ENCODE results near the gene GPD1L.

The GPD1L gene

GRCh38 chr3:32136703-32137102 lies 30.3 kb downstream of the GPD1L start:
- Histone ChIP-seq H3K27me3 (no peaks in the 10 kb centered on the region), H3K9me3 (no peaks in the 10 kb centered on the region), H3K4me3 (ENCODE audit: low read depth, low read length) (no peak overlapping the region), H3K4me1 (no peaks in the 10 kb centered on the region), H3K36me3 (no peaks in the 10 kb centered on the region)
- DNase-seq: no peak
- TF ChIP-seq CTCF (IDR thresholded peaks at IDR 0.05; ENCODE audit: low read depth, low read length): no peak

- TF ChIP-seq CTCF (IDR thresholded peaks at IDR 0.05; ENCODE audit: low read depth, low read length): no peak
- Histone ChIP-seq H3K4me1 (no peaks in the 10 kb centered on the region), H3K27me3 (no peaks in the 10 kb centered on the region), H3K4me3 (ENCODE audit: low read depth, low read length) (no peak overlapping the region), H3K9me3 (no peaks in the 10 kb centered on the region), H3K36me3 (no peaks in the 10 kb centered on the region)
- no peak for DNase-seq
These were observed 31.4 kb downstream of the GPD1L start for GRCh38 chr3:32137870-32138269.

- DNase-seq: no peak
- no peak for TF ChIP-seq CTCF (IDR thresholded peaks at IDR 0.05; ENCODE audit: low read depth, low read length)
- H3K4me3 ChIP-seq (ENCODE audit: low read depth, low read length): no peak overlapping the region
- H3K36me3 ChIP-seq: no peaks in the 10 kb centered on the region
- H3K9me3 ChIP-seq: no peaks in the 10 kb centered on the region
- no peaks in the 10 kb centered on the region for H3K4me1 ChIP-seq
- H3K27me3 ChIP-seq: no peaks in the 10 kb centered on the region
These were observed 32.2 kb downstream of the GPD1L start for GRCh38 chr3:32138545-32139104.

- DNase-seq: no peak
- Histone ChIP-seq H3K9me3 (no peaks in the 10 kb centered on the region), H3K27me3 (no peaks in the 10 kb centered on the region), H3K4me3 (ENCODE audit: low read depth, low read length) (no peak overlapping the region), H3K36me3 (no peaks in the 10 kb centered on the region), H3K4me1 (no peaks in the 10 kb centered on the region)
- TF ChIP-seq CTCF (IDR thresholded peaks at IDR 0.05; ENCODE audit: low read depth, low read length): no peak
These were observed 34.5 kb downstream of the GPD1L start for GRCh38 chr3:32140943-32141342.

- no peaks in the 10 kb centered on the region for H3K9me3 ChIP-seq
- TF ChIP-seq CTCF (IDR thresholded peaks at IDR 0.05; ENCODE audit: low read depth, low read length): peak; percentile 67
- no peaks in the 10 kb centered on the region for H3K27me3 ChIP-seq
- H3K36me3 ChIP-seq: no peaks in the 10 kb centered on the region
- H3K4me1 ChIP-seq: no peaks in the 10 kb centered on the region
- no peak overlapping the region for H3K4me3 ChIP-seq (ENCODE audit: low read depth, low read length)
- peak; percentile 40 for DNase-seq
These were observed 37.7 kb downstream of the GPD1L start for GRCh38 chr3:32143849-32144757.

GRCh38 chr3:32146746-32147211 lies 40.4 kb downstream of the GPD1L start:
- Histone ChIP-seq H3K9me3 (no peaks in the 10 kb centered on the region), H3K36me3 (no peaks in the 10 kb centered on the region), H3K4me1 (no peaks in the 10 kb centered on the region), H3K4me3 (ENCODE audit: low read depth, low read length) (no peak overlapping the region), H3K27me3 (no peaks in the 10 kb centered on the region)
- DNase-seq: no peak
- TF ChIP-seq CTCF (IDR thresholded peaks at IDR 0.05; ENCODE audit: low read depth, low read length): no peak

Data from BE2C (cell line).